Effector memory CD4-positive, alpha-beta T cell (primary cell): Measurements from ENCODE around the gene SEPTIN12.
A peak's percentile ranks its signal among the peaks of the same experiment; 100 is the strongest.

Source experiments
- DNase-seq, 3 donors: peaks; one replicate each; pipeline ENCODE4 v3.0.0-alpha.2; 2020
- H3K27ac ChIP-seq: 2 replicates; pipeline ENCODE4 v1.7.0; 2013; ENCODE audit warnings: mild to moderate bottlenecking, low read length, moderate library complexity; ENCODE audit not compliant: insufficient read depth, poor library complexity, severe bottlenecking
- H3K27me3 ChIP-seq: replicated peaks from 2 replicates; pipeline ENCODE4 v1.7.0; 2013; ENCODE audit warnings: mild to moderate bottlenecking, low read length; ENCODE audit not compliant: insufficient read depth, control insufficient read depth, poor library complexity, severe bottlenecking
- H3K36me3 ChIP-seq: 2 replicates; pipeline ENCODE4 v1.7.0; 2013; ENCODE audit warnings: mild to moderate bottlenecking, low read length, moderate library complexity; ENCODE audit not compliant: control insufficient read depth, insufficient read depth
- H3K4me1 ChIP-seq: 2 replicates; pipeline ENCODE4 v1.7.0; 2013; ENCODE audit warnings: low read length, mild to moderate bottlenecking; ENCODE audit not compliant: control insufficient read depth, insufficient read depth, poor library complexity, severe bottlenecking
- H3K4me3 ChIP-seq: 2 replicates; pipeline ENCODE4 v1.7.0; 2013; ENCODE audit warnings: low read length, low read depth, mild to moderate bottlenecking; ENCODE audit not compliant: insufficient read depth, poor library complexity, severe bottlenecking
- H3K9me3 ChIP-seq: 2 replicates; pipeline ENCODE4 v1.7.0; 2013; ENCODE audit warnings: mild to moderate bottlenecking, low read length, moderate library complexity; ENCODE audit not compliant: control insufficient read depth

The SEPTIN12 gene

DNA sequence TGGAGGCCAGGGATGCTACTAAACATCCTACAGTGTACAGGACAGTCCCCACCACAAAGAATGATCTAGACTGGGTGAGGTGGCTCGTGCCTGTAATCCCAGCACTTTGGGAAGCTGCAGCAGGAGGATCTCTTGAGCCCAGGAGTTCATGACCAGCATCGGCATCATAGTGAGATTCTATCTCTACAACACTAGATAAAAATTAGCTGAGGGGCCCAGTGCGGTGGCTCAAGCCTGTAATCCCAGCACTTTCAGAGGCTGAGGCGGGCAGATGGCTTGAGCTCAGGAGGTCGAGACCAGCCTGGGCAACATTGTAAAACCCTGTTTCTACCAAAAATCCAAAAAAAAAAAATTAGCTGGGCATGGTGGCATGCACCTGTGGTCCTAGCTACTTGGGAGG lies 15.8 kb downstream of the SEPTIN12 start:
- H3K4me1 ChIP-seq = peaks cover 9% of the 10 kb centered on the region
- no peaks in the 10 kb centered on the region for H3K27me3 ChIP-seq
- no peaks in the 10 kb centered on the region for H3K36me3 ChIP-seq
- H3K27ac ChIP-seq = no peak overlapping the region
- H3K4me3 ChIP-seq = no peak overlapping the region
- DNase-seq = no peak
- H3K9me3 ChIP-seq = no peaks in the 10 kb centered on the region

DNA sequence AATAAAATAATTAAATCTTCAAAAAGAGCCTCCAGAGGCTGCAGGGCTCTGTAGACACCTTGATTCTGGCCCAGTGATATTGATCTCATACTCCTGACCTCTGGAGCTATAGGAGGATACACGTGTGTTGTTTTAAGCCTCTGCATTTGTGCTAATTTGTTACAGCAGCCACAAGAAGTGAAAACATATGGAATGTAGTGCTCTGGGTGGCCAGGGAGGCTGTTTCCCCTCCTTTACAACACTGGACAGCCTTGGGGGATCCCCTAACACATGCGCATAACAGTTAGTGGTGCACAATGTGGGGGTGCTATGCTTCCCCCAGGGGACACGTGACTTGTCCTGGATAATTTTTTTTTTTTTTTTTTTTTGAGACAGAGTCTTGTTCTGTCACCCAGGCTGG lies 16.5 kb downstream of the SEPTIN12 start:
- H3K4me1 ChIP-seq = peaks cover 11% of the 10 kb centered on the region
- no peaks in the 10 kb centered on the region for H3K36me3 ChIP-seq
- DNase-seq = no peak
- no peaks in the 10 kb centered on the region for H3K9me3 ChIP-seq
- H3K4me3 ChIP-seq = no peak overlapping the region
- no peaks in the 10 kb centered on the region for H3K27me3 ChIP-seq
- no peak overlapping the region for H3K27ac ChIP-seq

DNA sequence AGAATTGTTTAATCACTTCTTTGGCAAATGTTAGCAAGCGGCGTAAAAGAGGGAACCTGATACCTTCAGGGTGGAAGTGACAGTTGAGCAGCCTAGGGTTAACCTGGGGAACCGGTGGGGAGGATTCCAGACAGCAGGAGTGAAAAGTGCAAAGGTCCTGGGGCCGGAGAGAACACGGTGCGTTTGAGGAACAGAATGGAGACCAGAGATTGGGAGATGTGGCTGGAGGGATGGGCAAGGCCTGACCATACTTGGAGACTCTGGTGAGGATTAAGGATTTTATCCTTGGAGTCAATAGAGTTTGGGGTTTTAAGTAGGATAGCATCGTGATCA lies 18.9 kb downstream of the SEPTIN12 start:
- Histone ChIP-seq H3K4me3 (no peak overlapping the region), H3K27ac (peak overlapping the region; percentile 56)

DNA sequence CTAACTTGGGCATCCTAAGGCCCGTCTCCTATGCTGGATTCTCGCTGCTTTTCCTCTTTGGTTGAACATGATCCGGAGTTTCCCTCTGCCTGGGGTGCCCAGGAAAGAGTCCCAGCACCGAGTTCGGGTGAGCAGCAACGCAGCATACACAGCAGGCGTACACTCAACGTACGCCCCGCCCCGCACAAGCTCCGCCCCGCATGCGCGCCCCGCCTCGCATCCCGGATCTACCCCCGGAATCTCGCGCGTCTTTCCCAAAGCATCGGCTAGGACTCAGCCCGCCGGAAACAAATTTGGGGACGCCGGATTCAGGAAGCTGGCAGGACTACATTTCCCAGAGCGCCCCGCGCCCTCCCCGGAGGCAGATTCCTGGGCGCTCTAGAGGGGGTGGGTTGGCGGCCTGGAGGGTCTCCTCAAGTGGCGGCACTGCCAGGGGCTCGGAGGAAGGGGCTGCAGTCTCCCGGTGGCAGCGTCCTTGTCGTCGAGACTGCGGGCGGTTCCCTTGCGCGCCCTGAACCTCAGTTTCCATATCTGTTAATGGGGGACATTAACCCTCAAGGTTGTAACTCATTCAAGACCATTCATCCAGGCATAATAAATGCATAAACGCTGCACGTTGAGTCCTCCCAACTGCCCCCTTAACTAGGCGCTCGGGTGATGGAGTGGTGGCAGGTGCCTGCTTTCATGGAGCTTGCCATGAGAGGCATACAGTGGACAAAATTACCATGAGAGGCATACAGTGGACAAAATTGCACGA lies 19.4 kb downstream of the SEPTIN12 start:
- Histone ChIP-seq H3K36me3 (peaks cover 4% of the 10 kb centered on the region), H3K27me3 (no peaks in the 10 kb centered on the region), H3K9me3 (no peaks in the 10 kb centered on the region), H3K4me3 (peak overlapping the region; percentile 47), H3K27ac (peak overlapping the region; percentile 56), H3K4me1 (peaks cover 11% of the 10 kb centered on the region)
- peak; percentile 66 to 76 (median 72) for DNase-seq

More for the DNA sequence above, 18.9 kb downstream of the SEPTIN12 start:
- no peaks in the 10 kb centered on the region for H3K36me3 ChIP-seq
- DNase-seq = no peak
- H3K27me3 ChIP-seq = no peaks in the 10 kb centered on the region
- no peaks in the 10 kb centered on the region for H3K9me3 ChIP-seq
- peaks cover 11% of the 10 kb centered on the region for H3K4me1 ChIP-seq

DNA sequence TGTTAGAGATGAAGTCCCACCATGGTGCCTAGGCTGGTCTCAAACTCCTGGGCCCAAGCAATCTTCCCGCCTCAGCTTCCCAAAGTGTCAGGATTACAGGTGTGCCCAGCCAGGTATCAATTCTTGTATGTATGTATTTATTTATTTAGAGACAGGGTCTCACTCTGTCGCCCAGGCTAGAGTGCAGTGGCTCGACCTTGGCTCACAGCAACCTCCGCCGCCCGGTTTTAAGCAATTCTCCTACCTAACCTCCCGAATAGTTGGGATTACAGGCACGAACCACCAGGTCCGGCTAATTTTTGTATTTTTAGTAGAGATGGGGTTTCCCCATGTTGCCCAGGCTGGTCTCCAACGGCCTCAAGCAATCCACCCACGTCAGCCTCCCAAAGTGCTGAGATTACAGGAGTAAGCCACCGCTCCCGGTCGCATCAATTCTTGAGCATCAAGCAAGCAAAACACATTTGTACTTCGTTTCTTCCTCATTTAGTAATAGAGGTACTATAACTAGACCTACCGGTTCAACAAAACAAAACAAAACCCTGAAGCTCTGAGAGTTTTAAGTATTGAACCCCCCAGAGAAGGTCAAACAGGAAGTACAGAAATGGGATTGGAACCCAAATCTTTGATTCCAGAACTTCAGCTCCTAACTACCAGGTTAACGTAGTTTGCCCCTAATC lies 20.1 kb downstream of the SEPTIN12 start:
- no peaks in the 10 kb centered on the region for H3K27me3 ChIP-seq
- H3K4me3 ChIP-seq = peak overlapping the region; percentile 47
- H3K36me3 ChIP-seq = peaks cover 10% of the 10 kb centered on the region
- H3K4me1 ChIP-seq = peaks cover 11% of the 10 kb centered on the region
- DNase-seq = peak in 1 of 3 donors; percentile 9
- H3K27ac ChIP-seq = peak overlapping the region; percentile 56
- H3K9me3 ChIP-seq = no peaks in the 10 kb centered on the region

DNA sequence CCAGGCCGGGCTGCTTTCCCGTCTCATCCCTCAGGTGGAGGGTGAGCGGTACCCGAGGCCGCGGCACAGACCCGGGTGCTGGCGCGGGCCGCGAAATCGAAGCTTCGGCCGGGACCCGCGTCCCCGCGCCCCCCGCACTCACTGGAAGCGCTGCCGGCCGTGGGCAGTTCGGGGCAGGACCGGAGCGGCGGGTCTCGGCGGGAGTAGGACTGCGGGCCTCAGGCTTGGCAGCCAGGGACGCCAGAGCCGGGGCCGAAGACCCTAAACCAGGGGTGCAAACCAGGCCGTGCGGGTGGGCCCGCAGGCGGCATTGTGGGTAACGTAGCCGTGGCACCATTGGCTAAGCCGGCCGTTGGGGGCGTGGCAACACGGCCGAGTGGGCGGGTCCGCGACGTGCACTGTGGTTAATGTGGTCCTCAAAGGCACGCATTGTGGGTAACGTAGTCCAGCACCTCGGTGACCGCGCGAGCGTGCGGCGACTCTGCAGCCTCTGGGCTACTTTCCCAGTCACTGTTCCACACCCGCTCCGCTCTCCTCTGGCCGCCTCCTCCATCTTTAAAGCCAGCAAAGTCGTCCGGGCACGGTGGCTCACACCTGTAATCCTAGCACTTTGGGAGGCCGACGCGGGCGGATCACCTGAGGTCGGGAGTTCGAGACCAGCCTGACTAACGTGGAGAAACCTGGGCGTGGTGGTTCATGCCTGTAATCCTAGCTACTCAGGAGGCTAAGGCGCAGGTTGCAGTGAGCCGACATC lies 21.1 kb downstream of the SEPTIN12 start, which contains the start of gene ZNF500:
TSS of gene ZNF500 (minus strand) at position 288 of the 754 bp plus-strand sequence. CDS start 1,184 bp downstream, outside the sequence.
- Histone ChIP-seq H3K36me3 (peaks cover 15% of the 10 kb centered on the region), H3K27ac (peak within 1 kb of the TSS; percentile 71), H3K4me3 (peak within 1 kb of the TSS; percentile 85), H3K9me3 (no peaks in the 10 kb centered on the region), H3K4me1 (peaks cover 11% of the 10 kb centered on the region), H3K27me3 (no peaks in the 10 kb centered on the region)
- peak; percentile 88 to 91 (median 91) for DNase-seq

DNA sequence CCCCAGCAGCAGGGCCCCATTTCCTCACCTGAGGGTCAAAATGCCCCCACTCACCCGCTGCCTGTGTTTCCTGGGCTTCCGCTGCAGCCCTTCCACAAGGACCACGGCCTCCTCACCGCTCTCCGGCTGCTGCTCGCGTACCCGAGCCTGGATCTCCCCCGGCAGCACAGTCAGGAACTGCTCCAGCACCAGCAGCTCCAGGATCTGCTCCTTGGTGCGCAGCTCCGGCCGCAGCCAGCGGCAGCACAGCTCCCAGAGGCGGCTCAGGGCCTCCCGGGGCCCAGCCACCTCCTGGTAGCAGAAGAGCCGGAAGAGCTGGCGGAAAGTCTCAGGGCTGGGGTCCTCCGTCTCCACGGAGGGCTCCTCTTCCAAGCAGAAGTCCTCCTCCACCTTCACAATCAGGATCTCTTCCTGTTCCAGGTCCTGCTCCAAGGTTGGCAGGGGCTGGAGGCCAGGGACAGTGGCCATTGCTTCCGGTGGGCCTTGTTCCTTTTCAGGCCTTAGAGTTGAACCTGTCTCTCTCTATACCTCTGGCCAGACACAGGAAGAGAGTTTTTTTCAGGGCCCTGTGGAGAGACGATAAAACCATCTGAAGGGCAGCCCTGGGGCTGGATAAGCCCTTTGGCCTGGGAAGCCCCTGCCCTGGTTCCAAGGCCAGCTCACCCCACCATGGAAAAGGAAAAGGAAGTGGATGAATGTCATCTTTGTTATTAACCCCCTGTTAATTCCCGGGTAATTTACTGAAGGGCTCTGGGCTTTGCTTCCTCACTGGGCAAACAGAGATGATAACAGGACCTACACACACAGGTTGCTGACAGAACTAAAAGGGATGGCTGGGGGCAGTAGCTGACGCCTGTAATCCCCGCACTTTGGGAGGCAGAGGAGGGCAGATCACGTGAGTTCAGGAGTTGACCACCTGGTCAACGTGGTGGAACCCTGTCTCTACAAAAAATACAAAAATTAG lies 22.4 kb downstream of the SEPTIN12 start:
- peak overlapping the region; percentile 85 for H3K4me3 ChIP-seq
- peaks cover 21% of the 10 kb centered on the region for H3K36me3 ChIP-seq
- no peak for DNase-seq
- no peaks in the 10 kb centered on the region for H3K9me3 ChIP-seq
- peaks cover 11% of the 10 kb centered on the region for H3K4me1 ChIP-seq
- peak overlapping the region; percentile 71 for H3K27ac ChIP-seq
- no peaks in the 10 kb centered on the region for H3K27me3 ChIP-seq

DNA sequence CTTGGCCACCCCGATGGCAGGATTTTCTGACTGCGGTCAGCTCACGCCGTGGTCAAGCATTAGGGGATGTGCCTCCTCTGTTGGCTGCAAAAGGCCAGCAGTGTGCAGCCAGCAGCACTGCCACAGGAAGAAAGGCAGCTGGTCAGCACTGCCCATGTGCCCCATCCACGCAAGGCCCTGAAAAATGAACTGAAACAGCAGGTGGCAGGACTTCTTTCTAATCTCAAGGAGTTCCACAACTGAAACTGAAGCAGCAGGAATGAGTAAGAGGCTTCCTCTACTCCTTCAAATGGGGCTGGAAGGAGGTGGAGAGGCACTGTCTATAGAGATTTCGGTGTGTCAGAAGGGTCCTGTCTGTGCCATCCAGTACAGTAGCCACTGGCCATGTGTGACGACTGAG lies 24.4 kb downstream of the SEPTIN12 start:
- Histone ChIP-seq H3K27ac (no peak overlapping the region), H3K4me3 (no peak overlapping the region), H3K36me3 (peaks cover 39% of the 10 kb centered on the region), H3K4me1 (peaks cover 11% of the 10 kb centered on the region), H3K9me3 (no peaks in the 10 kb centered on the region), H3K27me3 (no peaks in the 10 kb centered on the region)
- no peak for DNase-seq

DNA sequence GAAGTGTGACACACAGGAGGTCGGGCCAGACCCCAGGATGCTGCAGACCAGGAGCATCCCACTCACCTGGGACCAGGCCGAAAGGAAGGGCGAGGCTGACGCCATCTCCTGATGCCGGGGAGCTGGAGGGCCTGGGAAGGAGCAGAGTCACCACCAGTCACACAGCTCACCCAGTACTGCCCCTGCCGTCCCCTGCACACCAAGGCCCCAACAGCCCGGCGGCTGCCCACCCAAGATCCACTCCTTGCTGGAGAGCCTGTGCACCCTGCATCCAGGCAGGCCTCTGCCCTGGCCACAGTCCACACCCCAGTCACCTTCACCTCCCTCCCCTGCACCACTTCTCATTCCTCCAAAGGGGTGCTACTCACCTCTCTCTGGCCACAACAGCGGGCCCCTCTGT lies 25.9 kb downstream of the SEPTIN12 start:
- peaks cover 50% of the 10 kb centered on the region for H3K36me3 ChIP-seq
- no peaks in the 10 kb centered on the region for H3K9me3 ChIP-seq
- no peaks in the 10 kb centered on the region for H3K27me3 ChIP-seq
- H3K4me1 ChIP-seq = peaks cover under 1% of the 10 kb centered on the region
- DNase-seq = no peak
- H3K4me3 ChIP-seq = no peak overlapping the region
- no peak overlapping the region for H3K27ac ChIP-seq
